IMR-90 (cell line): ENCODE results near the gene OPCML. TPM values are rescaled to one million over a fixed set of nuclear protein-coding genes. Genes with fewer than 3 reads are reported as not detected.

ENCODE experiments used
- ATAC-seq: fragments of 200-7000 bp; cut with Tn5 transposase; 2 replicates; pipeline ENCODE4 v1.9.1; 2020; ENCODE audit warnings: low read depth, mild to moderate bottlenecking, moderate library complexity
- BruUV-seq: library from RNA; stranded (reverse); fragments of 400-500 nt; replicated peaks from 2 replicates; lab custom pipeline; 2021; lab: Mats Ljungman, UMichigan
- CTCF ChIA-PET: fragments of 300-600 bp; formaldehyde crosslinking; extraction: SDS; loops from one replicate; lab custom pipeline; 2021; ENCODE audit warnings: antibody characterized with exemption; lab: Yijun Ruan, JAX
- POLR2A ChIA-PET: fragments of 300-600 bp; sonication (Branson Sonifier 250); formaldehyde crosslinking; loops from one replicate; lab custom pipeline; 2022; ENCODE audit warnings: antibody characterized with exemption; ENCODE audit not compliant: unreplicated experiment; lab: Charles Lee
- DNase-seq: peaks from one replicate; pipeline ENCODE4 v3.0.0; 2013
- H2AFZ ChIP-seq: replicated peaks from 2 replicates; pipeline ENCODE3; 2013; ENCODE audit warnings: low read length, mild to moderate bottlenecking; ENCODE audit not compliant: poor library complexity
- H2AK5ac ChIP-seq: 2 replicates; pipeline ENCODE4 v1.6.1; 2013; ENCODE audit warnings: low read depth, low read length, inconsistent platforms
- H2AK9ac ChIP-seq: replicated peaks from 2 replicates; pipeline ENCODE3; 2013; ENCODE audit warnings: mild to moderate bottlenecking, low read depth, low read length, moderate library complexity; ENCODE audit not compliant: poor library complexity
- H2BK120ac ChIP-seq: 2 replicates; pipeline ENCODE4 v1.6.1; 2013; ENCODE audit warnings: low read depth, low read length, inconsistent platforms
- H2BK15ac ChIP-seq: 3 replicates; pipeline ENCODE4 v1.6.1; 2013; ENCODE audit warnings: low read depth, low read length, inconsistent platforms
- H2BK20ac ChIP-seq: 2 replicates; pipeline ENCODE4 v1.6.1; 2013; ENCODE audit warnings: low read depth, mild to moderate bottlenecking, inconsistent platforms, low read length, moderate library complexity
- H2BK5ac ChIP-seq: 2 replicates; pipeline ENCODE4 v1.6.1; 2013; ENCODE audit warnings: mild to moderate bottlenecking, low read depth, low read length, inconsistent platforms; ENCODE audit not compliant: poor library complexity, severe bottlenecking
- H3K14ac ChIP-seq: replicated peaks from 2 replicates; pipeline ENCODE4 v1.6.1; 2013; ENCODE audit warnings: low read depth, low read length, inconsistent platforms
- H3K18ac ChIP-seq: 2 replicates; pipeline ENCODE4 v1.6.1; 2013; ENCODE audit warnings: low read depth, low read length, control low read depth
- H3K23ac ChIP-seq: 2 replicates; pipeline ENCODE4 v1.6.1; 2013; ENCODE audit warnings: low read depth, low read length, inconsistent platforms
- H3K27ac ChIP-seq: 2 replicates; pipeline ENCODE4 v1.5.1; 2013; ENCODE audit warnings: mild to moderate bottlenecking, control low read depth, low read length; ENCODE audit not compliant: insufficient read depth
- H3K27me3 ChIP-seq: 2 replicates; pipeline ENCODE4 v1.6.1; 2013; ENCODE audit warnings: low read length; ENCODE audit not compliant: control insufficient read depth, insufficient read depth
- H3K36me3 ChIP-seq: 2 replicates; pipeline ENCODE4 v1.6.1; 2013; ENCODE audit warnings: low read length, mixed read lengths; ENCODE audit not compliant: control insufficient read depth, insufficient read depth
- H3K4ac ChIP-seq: 2 replicates; pipeline ENCODE4 v1.6.1; 2013; ENCODE audit warnings: low read depth, low read length, inconsistent platforms
- H3K4me1 ChIP-seq: 2 replicates; pipeline ENCODE4 v1.6.1; 2013; ENCODE audit warnings: low read length, mixed read lengths; ENCODE audit not compliant: control insufficient read depth, insufficient read depth
- H3K4me2 ChIP-seq: 2 replicates; pipeline ENCODE4 v1.6.1; 2013; ENCODE audit warnings: low read depth, mild to moderate bottlenecking, control low read depth, low read length, moderate library complexity
- H3K4me3 ChIP-seq: 2 replicates; pipeline ENCODE4 v1.5.1; 2013; ENCODE audit warnings: low read depth, mild to moderate bottlenecking, control low read depth, low read length, moderate library complexity; ENCODE audit not compliant: insufficient read depth
- H3K56ac ChIP-seq: 2 replicates; pipeline ENCODE4 v1.6.1; 2013; ENCODE audit warnings: low read length, inconsistent platforms; ENCODE audit not compliant: insufficient read depth; ENCODE audit errors: extremely low read depth
- H3K79me1 ChIP-seq, 2 experiments: 2 replicates each; pipeline ENCODE4 v1.6.1; 2013; ENCODE audit warnings: low read length in 2 of 2, inconsistent platforms in 1 of 2, low read depth in 1 of 2
- H3K9ac ChIP-seq: 2 replicates; pipeline ENCODE4 v1.6.1; 2013; ENCODE audit warnings: low read depth, low read length, control low read depth
- H3K9me1 ChIP-seq: 2 replicates; pipeline ENCODE4 v1.6.1; 2013; ENCODE audit warnings: low read length, inconsistent platforms; ENCODE audit not compliant: insufficient read depth
- H3K9me3 ChIP-seq: 2 replicates; pipeline ENCODE4 v1.6.1; 2013; ENCODE audit warnings: low read length; ENCODE audit not compliant: control insufficient read depth, insufficient read depth
- H4K20me1 ChIP-seq: 2 replicates; pipeline ENCODE4 v1.6.1; 2013; ENCODE audit warnings: low read length, inconsistent platforms; ENCODE audit not compliant: insufficient read depth
- H4K5ac ChIP-seq: 2 replicates; pipeline ENCODE4 v1.6.1; 2013; ENCODE audit warnings: mild to moderate bottlenecking, low read depth, low read length, control low read depth
- H4K8ac ChIP-seq, 2 experiments: 2 replicates each; pipeline ENCODE4 v1.6.1; 2013; ENCODE audit warnings: low read depth in 2 of 2, low read length in 2 of 2, control low read depth in 1 of 2, inconsistent platforms in 1 of 2
- H4K91ac ChIP-seq: 2 replicates; pipeline ENCODE4 v1.6.1; 2013; ENCODE audit warnings: low read depth, low read length, inconsistent platforms; ENCODE audit not compliant: insufficient read depth
- BHLHE40 ChIP-seq: fragments of 150-350 bp; IDR thresholded peaks from 2 replicates; pipeline ENCODE4 v1.6.1; 2016; ENCODE audit warnings: mild to moderate bottlenecking, low read depth, low read length
- CHD1 ChIP-seq: IDR thresholded peaks from 2 replicates; pipeline ENCODE4 v1.6.1; 2012; ENCODE audit warnings: low read depth, low read length, improper control_type of control experiment
- ELK1 ChIP-seq: fragments of 150-350 bp; IDR thresholded peaks from 2 replicates; pipeline ENCODE4 v1.6.1; 2016; ENCODE audit warnings: low read depth, mild to moderate bottlenecking, low read length, moderate library complexity, borderline replicate concordance
- FOS ChIP-seq: fragments of 150-350 bp; IDR thresholded peaks from 2 replicates; pipeline ENCODE4 v1.6.1; 2016; ENCODE audit warnings: low read depth, low read length
- MAZ ChIP-seq: IDR thresholded peaks from 2 replicates; pipeline ENCODE4 v1.6.1; 2012; ENCODE audit warnings: low read depth, mild to moderate bottlenecking, low read length, improper control_type of control experiment, moderate library complexity, borderline replicate concordance
- MXI1 ChIP-seq: IDR thresholded peaks from 2 replicates; pipeline ENCODE4 v1.6.1; 2012; ENCODE audit warnings: low read depth, mild to moderate bottlenecking, low read length, moderate library complexity, borderline replicate concordance
- NFE2L2 ChIP-seq: fragments of 150-350 bp; IDR thresholded peaks from 2 replicates; pipeline ENCODE4 v1.6.1; 2016; ENCODE audit warnings: low read depth, mild to moderate bottlenecking, low read length
- POLR2A ChIP-seq: IDR thresholded peaks from 2 replicates; pipeline ENCODE4 v1.6.1; 2012; ENCODE audit warnings: mild to moderate bottlenecking, low read depth, low read length
- RAD21 ChIP-seq: IDR thresholded peaks from 2 replicates; pipeline ENCODE4 v1.6.1; 2012; ENCODE audit warnings: low read length, improper control_type of control experiment
- RCOR1 ChIP-seq: IDR thresholded peaks from 2 replicates; pipeline ENCODE4 v1.6.1; 2012; ENCODE audit warnings: mild to moderate bottlenecking, low read length, improper control_type of control experiment; ENCODE audit not compliant: insufficient replicate concordance
- SMC3 ChIP-seq: fragments of 150-350 bp; IDR thresholded peaks from 2 replicates; pipeline ENCODE4 v1.6.1; 2016; ENCODE audit warnings: low read depth, mild to moderate bottlenecking, antibody characterized with exemption, low read length, moderate library complexity
- WGBS, 2 experiments: methylation state at CpG; one replicate each; pipeline versions ENCODE4 v1.1.5 to v1.1.7; 2013; ENCODE audit warnings: missing lambda C conversion rate in 2 of 2; ENCODE audit not compliant: insufficient read length in 1 of 2; ENCODE audit errors: extremely low coverage in 2 of 2; 5-methylcytosine and 5-hydroxymethylcytosine counted together
- dilution Hi-C: fragments of 300-500 bp; cut with HindIII; formaldehyde crosslinking; loops from one replicate; pipeline ENCODE4 v1.14.3; 2018; ENCODE audit warnings: low sequenced_read_pairs; ENCODE audit not compliant: unreplicated experiment
- in situ Hi-C: fragments of 300-500 bp; cut with MboI; formaldehyde crosslinking; loops from 3 replicates; pipeline ENCODE4 v1.14.3; 2019; ENCODE audit warnings: low sequenced_read_pairs, inconsistent platforms, mixed read lengths
- intact Hi-C: fragments of 100-400 bp; cut with micrococcal nuclease; formaldehyde crosslinking; loops from 2 replicates; pipeline ENCODE4 v1.10.0; 2022
- polyA plus RNA-seq, 3 experiments: library from polyadenylated mRNA; depleted of rRNA; stranded (reverse); fragments of >200 nt; gene quantifications; 2 replicates each; pipeline ENCODE4 v1.2.3, GENCODE V29; 2012; ENCODE audit warnings: low replicate concordance in 1 of 3
- total RNA-seq: library from RNA; depleted of rRNA; stranded (reverse); fragments of >200 nt; gene quantifications from 2 replicates; pipeline ENCODE4 v1.2.3, GENCODE V29; 2012

The OPCML gene
- total and polyA plus RNA-seq, 2 of the 4 experiments (the other 2 are of a cell fraction): under 0.01 to 2.6 TPM

GRCh38 chr11:133146697-133147306, 385.5 kb downstream of the OPCML start:
- peaks cover 43% of the 10 kb centered on the region for H3K9me3 ChIP-seq
- no peak overlapping the region for H2BK120ac ChIP-seq

More at GRCh38 chr11:133146697-133147306, 385.5 kb downstream of the OPCML start:
- Histone ChIP-seq H3K4me1 (no peaks in the 10 kb centered on the region), H3K23ac (no peak overlapping the region), H4K91ac (no peak overlapping the region), H2AK5ac (no peak overlapping the region), H3K14ac (no peak overlapping the region), H2BK15ac (no peak overlapping the region), H2AK9ac (no peak overlapping the region), H3K27ac (no peak overlapping the region), H2BK5ac (no peak overlapping the region), H3K79me1 (no peaks in the 10 kb centered on the region), H3K27me3 (no peaks in the 10 kb centered on the region), H3K9me1 (no peaks in the 10 kb centered on the region), H3K4me3 (no peak overlapping the region), H4K20me1 (no peaks in the 10 kb centered on the region), H2BK20ac (no peak overlapping the region), H3K4me2 (no peak overlapping the region), H3K4ac (no peak overlapping the region), H3K56ac (no peak overlapping the region), H4K5ac (no peak overlapping the region), H3K18ac (no peak overlapping the region), H3K36me3 (no peaks in the 10 kb centered on the region), H3K9ac (no peak overlapping the region), H2AFZ (no peak overlapping the region), H4K8ac (no peak overlapping the region)
- in situ Hi-C loops: no loop called here
- DNase-seq: no peak
- no peak for ATAC-seq
- POLR2A ChIA-PET: no interaction called here
- intact Hi-C loops: no loop called here
- no CpG with 5 or more reads among the region's 7 CpGs for WGBS, 2 experiments
- TF ChIP-seq BHLHE40 (no peak), ELK1 (no peak), POLR2A (no peak), RAD21 (no peak), MAZ (no peak), SMC3 (no peak), RCOR1 (no peak), CHD1 (no peak), NFE2L2 (no peak), FOS (no peak), MXI1 (no peak)
- CTCF ChIA-PET: no interaction called here
- no TSS peak for BruUV-seq
- dilution Hi-C loops: no loop called here
